ENCODE measurements around the gene TWF1.
"Not testable (repeated sequence)": the region's sequence is repeated elsewhere in the genome, so short reads cannot be mapped to it uniquely, and the experiment has no call there.

Gene TWF1

GRCh38 chr12:43805149-43805859, 813 bp downstream of the TWF1 start:
- no peak for DNase-seq (ENCODE audit: low read depth)

GRCh38 chr12:43797561-43798217, 8.4 kb downstream of the TWF1 start:
- DNase-seq (ENCODE audit: low read depth): no peak

- no peak for DNase-seq (ENCODE audit: low read depth)
Observed at GRCh38 chr12:43795716-43796280, 10.3 kb downstream of the TWF1 start.

- no peak for DNase-seq (ENCODE audit: low read depth)
Observed at GRCh38 chr12:43789941-43790340, 16.2 kb downstream of the TWF1 start.

- no peak for DNase-seq (ENCODE audit: low read depth)
Observed at GRCh38 chr12:43786899-43787693, 19.0 kb downstream of the TWF1 start.

- DNase-seq (ENCODE audit: low read depth): no peak
Observed at GRCh38 chr12:43776498-43776897, 29.6 kb downstream of the TWF1 start.

- no peak for DNase-seq (ENCODE audit: low read depth)
Observed at GRCh38 chr12:43766291-43766690, 39.8 kb downstream of the TWF1 start.

- no peak for DNase-seq (ENCODE audit: low read depth)
Observed at GRCh38 chr12:43764528-43764927, 41.6 kb downstream of the TWF1 start.

GRCh38 chr12:43763769-43764168, 42.3 kb downstream of the TWF1 start:
- DNase-seq (ENCODE audit: low read depth): no peak

- no peak for DNase-seq (ENCODE audit: low read depth)
Observed at GRCh38 chr12:43762596-43762995, 43.5 kb downstream of the TWF1 start.

GRCh38 chr12:43761500-43761899, 44.6 kb downstream of the TWF1 start:
- DNase-seq (ENCODE audit: low read depth): no peak

- DNase-seq (ENCODE audit: low read depth): no peak
Observed at GRCh38 chr12:43760396-43760795, 45.7 kb downstream of the TWF1 start.

- peak; percentile 91 for DNase-seq (ENCODE audit: low read depth)
Observed at GRCh38 chr12:43758728-43759563, 47.2 kb downstream of the TWF1 start, which contains the start of the genes IRAK4 and PUS7L. Gene IRAK4, plus strand, starts transcription at chr12:43758951. Its CDS starts 9,161 bp downstream, at chr12:43768112. Gene PUS7L, minus strand, starts transcription at chr12:43758790. Its CDS starts 3,545 bp downstream, at chr12:43755245.

GRCh38 chr12:43758247-43758727, 47.8 kb downstream of the TWF1 start:
- no peak for DNase-seq (ENCODE audit: low read depth)

GRCh38 chr12:43754015-43754414, 52.1 kb downstream of the TWF1 start:
- no peak for DNase-seq (ENCODE audit: low read depth)

- DNase-seq (ENCODE audit: low read depth): not testable (repeated sequence)
Observed at GRCh38 chr12:43751360-43751759, 54.8 kb downstream of the TWF1 start.

GRCh38 chr12:43750814-43751213, 55.3 kb downstream of the TWF1 start:
- DNase-seq (ENCODE audit: low read depth): no peak

GRCh38 chr12:43749016-43749415, 57.1 kb downstream of the TWF1 start:
- DNase-seq (ENCODE audit: low read depth): no peak

- DNase-seq (ENCODE audit: low read depth): no peak
Observed at GRCh38 chr12:43744826-43745225, 61.3 kb downstream of the TWF1 start.

All from GM04504 (cell line).